ENCODE measurements around the gene IFT80.

DNA sequence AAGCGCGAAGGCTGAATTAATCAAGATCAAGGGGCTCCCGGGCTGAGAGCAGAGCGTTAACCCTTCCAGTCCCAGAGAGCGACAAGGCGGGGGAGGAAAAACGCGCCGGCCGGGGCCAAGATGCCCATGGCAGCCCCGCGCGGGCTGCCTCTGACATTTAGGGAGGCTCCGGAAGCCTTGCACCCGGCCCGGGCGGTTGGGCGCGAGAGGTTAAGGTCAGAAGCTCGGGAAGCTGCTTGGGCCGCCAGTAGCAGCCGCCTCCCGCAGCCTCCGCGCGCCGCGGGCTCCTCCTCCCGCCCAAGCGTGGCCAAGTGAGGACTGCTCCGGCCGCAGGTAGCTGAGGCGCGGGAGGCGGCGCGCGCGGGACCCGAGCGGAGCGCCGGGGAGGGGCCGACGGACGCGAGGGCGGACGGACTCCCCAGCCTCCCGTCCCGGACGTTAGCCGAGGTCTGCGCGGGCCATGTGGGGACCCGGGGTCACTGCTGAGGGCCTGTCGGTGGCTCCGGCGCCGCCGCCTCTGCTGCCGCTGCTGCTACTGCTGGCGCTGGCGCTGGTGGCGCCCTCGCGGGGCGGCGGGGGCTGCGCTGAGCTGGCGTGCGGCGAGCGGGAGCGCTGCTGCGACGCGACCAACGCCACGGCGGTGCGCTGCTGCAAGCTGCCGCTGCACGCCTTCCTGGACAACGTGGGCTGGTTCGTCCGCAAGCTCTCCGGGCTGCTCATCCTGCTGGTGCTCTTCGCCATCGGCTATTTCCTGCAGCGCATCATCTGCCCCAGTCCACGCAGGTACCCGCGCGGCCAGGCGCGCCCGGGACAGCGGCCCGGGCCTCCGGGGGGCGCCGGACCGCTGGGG is 173.6 kb downstream of the IFT80 start, which contains the start of gene C3orf80:
- TF ChIP-seq, protein P1, sequence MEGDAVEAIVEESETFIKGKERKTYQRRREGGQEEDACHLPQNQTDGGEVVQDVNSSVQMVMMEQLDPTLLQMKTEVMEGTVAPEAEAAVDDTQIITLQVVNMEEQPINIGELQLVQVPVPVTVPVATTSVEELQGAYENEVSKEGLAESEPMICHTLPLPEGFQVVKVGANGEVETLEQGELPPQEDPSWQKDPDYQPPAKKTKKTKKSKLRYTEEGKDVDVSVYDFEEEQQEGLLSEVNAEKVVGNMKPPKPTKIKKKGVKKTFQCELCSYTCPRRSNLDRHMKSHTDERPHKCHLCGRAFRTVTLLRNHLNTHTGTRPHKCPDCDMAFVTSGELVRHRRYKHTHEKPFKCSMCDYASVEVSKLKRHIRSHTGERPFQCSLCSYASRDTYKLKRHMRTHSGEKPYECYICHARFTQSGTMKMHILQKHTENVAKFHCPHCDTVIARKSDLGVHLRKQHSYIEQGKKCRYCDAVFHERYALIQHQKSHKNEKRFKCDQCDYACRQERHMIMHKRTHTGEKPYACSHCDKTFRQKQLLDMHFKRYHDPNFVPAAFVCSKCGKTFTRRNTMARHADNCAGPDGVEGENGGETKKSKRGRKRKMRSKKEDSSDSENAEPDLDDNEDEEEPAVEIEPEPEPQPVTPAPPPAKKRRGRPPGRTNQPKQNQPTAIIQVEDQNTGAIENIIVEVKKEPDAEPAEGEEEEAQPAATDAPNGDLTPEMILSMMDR (conservative IDR thresholded peaks at IDR 0.05; ENCODE audit: low read depth, low read length) = no peak; the same call in 1 of the 2 replicates
- TF ChIP-seq EZH2 (IDR thresholded peaks at IDR 0.05; ENCODE audit: borderline replicate concordance, low read depth, low read length, poor library complexity, severe bottlenecking) = peak; percentile 49

Measured in A673 (cell line).